ENCODE results near the gene TRIML2. TPM values are rescaled to one million over a fixed set of nuclear protein-coding genes. Genes with fewer than 3 reads are reported as not detected.

TRIML2 gene
- polyA plus RNA-seq, 1 donor (not counting 4 experiments of a cell fraction or from before 2014, with no cell fraction given) = 46.9 TPM

- Histone ChIP-seq H3K79me2 (ENCODE audit: control insufficient read depth, insufficient read depth, low read length) (no peaks in the 10 kb centered on the region), H3K9me3 (ENCODE audit: control insufficient read depth, low read depth, low read length) (no peaks in the 10 kb centered on the region), H3K4me2 (ENCODE audit: control insufficient read depth, extremely low read depth, insufficient read depth, low read depth, low read length) (no peak overlapping the region), H3K9ac (ENCODE audit: control insufficient read depth, extremely low read depth, insufficient read depth, low read length) (no peak overlapping the region), H3K27ac (ENCODE audit: control insufficient read depth, insufficient read depth, low read length) (no peak overlapping the region), H3K4me1 (ENCODE audit: control insufficient read depth, extremely low read depth, insufficient read depth, low read length) (no peaks in the 10 kb centered on the region), H3K36me3 (ENCODE audit: control insufficient read depth in 2 of 2, extremely low read depth in 1 of 2, insufficient read depth in 2 of 2, low read length in 2 of 2) (no peaks in the 10 kb centered on the region), H2AFZ (ENCODE audit: control insufficient read depth, low read length) (no peak overlapping the region), H4K20me1 (ENCODE audit: control insufficient read depth, extremely low read depth, insufficient read depth, low read length) (no peaks in the 10 kb centered on the region), H3K9me1 (ENCODE audit: control insufficient read depth, extremely low read depth, insufficient read depth, low read length) (no peaks in the 10 kb centered on the region), H3K4me3 (ENCODE audit: control insufficient read depth in 2 of 3, extremely low read depth in 1 of 3, insufficient read depth in 2 of 3, low read depth in 1 of 3, low read length in 3 of 3) (no peak overlapping the region), H3K27me3 (ENCODE audit: control insufficient read depth, extremely low read depth, insufficient read depth, low read length) (no peaks in the 10 kb centered on the region)
- TF ChIP-seq EZH2 (IDR thresholded peaks at IDR 0.05; ENCODE audit: low read length) = no peak
- TF ChIP-seq, protein P1, sequence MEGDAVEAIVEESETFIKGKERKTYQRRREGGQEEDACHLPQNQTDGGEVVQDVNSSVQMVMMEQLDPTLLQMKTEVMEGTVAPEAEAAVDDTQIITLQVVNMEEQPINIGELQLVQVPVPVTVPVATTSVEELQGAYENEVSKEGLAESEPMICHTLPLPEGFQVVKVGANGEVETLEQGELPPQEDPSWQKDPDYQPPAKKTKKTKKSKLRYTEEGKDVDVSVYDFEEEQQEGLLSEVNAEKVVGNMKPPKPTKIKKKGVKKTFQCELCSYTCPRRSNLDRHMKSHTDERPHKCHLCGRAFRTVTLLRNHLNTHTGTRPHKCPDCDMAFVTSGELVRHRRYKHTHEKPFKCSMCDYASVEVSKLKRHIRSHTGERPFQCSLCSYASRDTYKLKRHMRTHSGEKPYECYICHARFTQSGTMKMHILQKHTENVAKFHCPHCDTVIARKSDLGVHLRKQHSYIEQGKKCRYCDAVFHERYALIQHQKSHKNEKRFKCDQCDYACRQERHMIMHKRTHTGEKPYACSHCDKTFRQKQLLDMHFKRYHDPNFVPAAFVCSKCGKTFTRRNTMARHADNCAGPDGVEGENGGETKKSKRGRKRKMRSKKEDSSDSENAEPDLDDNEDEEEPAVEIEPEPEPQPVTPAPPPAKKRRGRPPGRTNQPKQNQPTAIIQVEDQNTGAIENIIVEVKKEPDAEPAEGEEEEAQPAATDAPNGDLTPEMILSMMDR (optimal IDR thresholded peaks at IDR 0.05 in 1 of 3, IDR thresholded peaks at IDR 0.05 in 1 of 3, conservative IDR thresholded peaks at IDR 0.05 in 1 of 3; ENCODE audit: extremely low read depth in 1 of 3, insufficient read depth in 2 of 3, low read length in 3 of 3) = no peak
- DNase-seq (ENCODE audit: low read depth, low spot score) (no peak), FAIRE-seq (no peak)
- dilution Hi-C loops (cut with MboI; ENCODE audit: extremely low pct_ligation_motif_present, low sequenced_read_pairs) = no loop called here
Observed at GRCh38 chr4:188154668-188155405, 45.4 kb upstream of the TRIML2 start.

DNA sequence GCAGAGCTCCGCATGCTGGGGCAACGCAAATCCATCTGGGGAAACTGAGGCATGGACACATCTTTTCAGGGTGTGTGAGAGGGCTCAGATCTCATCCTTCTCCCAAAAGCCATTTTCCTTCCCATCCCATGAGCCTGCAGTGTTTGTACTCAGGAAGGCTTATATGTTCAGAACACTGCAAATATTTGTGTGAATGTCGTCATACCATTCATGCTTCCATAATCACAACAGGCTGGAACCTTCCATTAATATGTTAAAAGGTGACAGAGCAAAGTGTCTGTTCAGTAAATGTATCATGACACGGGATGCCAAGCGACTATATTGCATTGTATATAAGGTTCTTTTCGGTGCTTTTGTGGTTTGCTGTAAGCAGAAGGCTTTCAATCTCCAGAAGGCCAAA, 38.4 kb upstream of the TRIML2 start:
- Histone ChIP-seq H3K4me3 (ENCODE audit: control insufficient read depth in 2 of 3, extremely low read depth in 1 of 3, insufficient read depth in 2 of 3, low read depth in 1 of 3, low read length in 3 of 3) (no peak overlapping the region), H2AFZ (ENCODE audit: control insufficient read depth, low read length) (no peak overlapping the region), H4K20me1 (ENCODE audit: control insufficient read depth, extremely low read depth, insufficient read depth, low read length) (no peaks in the 10 kb centered on the region), H3K9ac (ENCODE audit: control insufficient read depth, extremely low read depth, insufficient read depth, low read length) (no peak overlapping the region), H3K27ac (ENCODE audit: control insufficient read depth, insufficient read depth, low read length) (no peak overlapping the region), H3K36me3 (ENCODE audit: control insufficient read depth in 2 of 2, extremely low read depth in 1 of 2, insufficient read depth in 2 of 2, low read length in 2 of 2) (no peaks in the 10 kb centered on the region), H3K27me3 (ENCODE audit: control insufficient read depth, extremely low read depth, insufficient read depth, low read length) (no peaks in the 10 kb centered on the region), H3K4me1 (ENCODE audit: control insufficient read depth, extremely low read depth, insufficient read depth, low read length) (no peaks in the 10 kb centered on the region), H3K79me2 (ENCODE audit: control insufficient read depth, insufficient read depth, low read length) (no peaks in the 10 kb centered on the region), H3K9me3 (ENCODE audit: control insufficient read depth, low read depth, low read length) (no peaks in the 10 kb centered on the region), H3K9me1 (ENCODE audit: control insufficient read depth, extremely low read depth, insufficient read depth, low read length) (no peaks in the 10 kb centered on the region), H3K4me2 (ENCODE audit: control insufficient read depth, extremely low read depth, insufficient read depth, low read depth, low read length) (no peak overlapping the region)
- dilution Hi-C loops (cut with MboI; ENCODE audit: extremely low pct_ligation_motif_present, low sequenced_read_pairs) = no loop called here
- DNase-seq (ENCODE audit: low read depth, low spot score) (no peak), FAIRE-seq (no peak)
- no peak for TF ChIP-seq EZH2 (IDR thresholded peaks at IDR 0.05; ENCODE audit: low read length)
- TF ChIP-seq, protein P1 (optimal IDR thresholded peaks at IDR 0.05 in 1 of 3, IDR thresholded peaks at IDR 0.05 in 1 of 3, conservative IDR thresholded peaks at IDR 0.05 in 1 of 3; ENCODE audit: extremely low read depth in 1 of 3, insufficient read depth in 2 of 3, low read length in 3 of 3) = no peak

Measured in keratinocyte (primary cell).